KOPT-K1 (cell line): Measurements from ENCODE around the gene CEP112.

Experiments used
- H3K27ac ChIP-seq: fragments of 200-600 bp; sonication (generic); 2 replicates; pipeline ENCODE4 v1.5.1; 2016; ENCODE audit warnings: antibody characterized with exemption, mild to moderate bottlenecking, low read depth, low read length; ENCODE audit not compliant: poor library complexity, severe bottlenecking
- H3K36me3 ChIP-seq: fragments of 200-600 bp; sonication (generic); 2 replicates; pipeline ENCODE4 v1.5.1; 2017; ENCODE audit warnings: antibody characterized with exemption, mild to moderate bottlenecking, low read length, moderate library complexity; ENCODE audit not compliant: insufficient read depth
- H3K9me3 ChIP-seq: fragments of 200-600 bp; sonication (generic); 2 replicates; pipeline ENCODE4 v1.5.1; 2017; ENCODE audit warnings: antibody characterized with exemption, low read length, mild to moderate bottlenecking; ENCODE audit not compliant: insufficient read depth, poor library complexity, severe bottlenecking

CEP112 gene

GRCh38 chr17:66221343-66221742, 29.4 kb upstream of the CEP112 start:
- no peak overlapping the region for H3K27ac ChIP-seq
- no peaks in the 10 kb centered on the region for H3K9me3 ChIP-seq
- H3K36me3 ChIP-seq: no peaks in the 10 kb centered on the region

DNA sequence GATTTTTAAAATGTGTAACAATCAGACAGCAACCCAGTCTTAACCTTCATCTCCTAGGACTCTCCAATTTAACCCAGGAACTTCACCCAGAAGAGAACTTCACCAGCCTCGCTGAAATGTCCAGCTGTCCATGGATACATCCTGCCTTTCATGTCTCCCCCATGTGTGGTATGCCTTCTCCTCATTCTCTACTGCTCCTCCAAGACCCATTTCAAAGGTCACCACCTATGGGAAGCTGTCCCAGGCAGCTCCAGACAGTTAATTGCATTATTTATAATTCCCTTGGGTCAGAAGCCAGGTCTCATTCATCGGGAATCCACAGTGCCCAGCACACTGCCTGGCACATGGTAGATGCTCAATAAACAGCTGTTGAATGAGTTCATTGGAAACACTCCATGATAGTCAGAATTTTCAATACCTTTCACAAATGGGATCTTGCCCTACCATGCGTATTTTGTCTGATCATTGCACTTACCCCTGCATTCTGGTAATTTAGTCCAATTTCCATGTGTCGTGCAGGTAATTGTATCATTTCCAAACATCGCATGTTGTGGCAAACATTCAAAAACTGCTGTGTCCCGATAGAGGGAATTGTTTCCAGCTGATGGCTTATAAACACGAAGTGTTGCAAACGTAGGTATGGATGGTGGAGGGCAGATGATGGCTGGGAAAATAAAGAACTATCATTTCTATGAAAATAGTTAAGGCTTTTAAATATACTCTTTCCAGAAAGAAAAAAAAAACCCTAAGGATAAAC, 28.3 kb upstream of the CEP112 start:
- Histone ChIP-seq H3K36me3 (no peaks in the 10 kb centered on the region), H3K27ac (no peak overlapping the region)

GRCh38 chr17:66215529-66215911, 23.6 kb upstream of the CEP112 start:
- no peaks in the 10 kb centered on the region for H3K36me3 ChIP-seq
- H3K27ac ChIP-seq: no peak overlapping the region
- H3K9me3 ChIP-seq: no peaks in the 10 kb centered on the region

More for the DNA sequence above, 28.3 kb upstream of the CEP112 start:
- H3K9me3 ChIP-seq: no peaks in the 10 kb centered on the region

- Histone ChIP-seq H3K36me3 (no peaks in the 10 kb centered on the region), H3K9me3 (no peaks in the 10 kb centered on the region), H3K27ac (no peak overlapping the region)
Measured at GRCh38 chr17:66214884-66215528, 23.1 kb upstream of the CEP112 start.

DNA sequence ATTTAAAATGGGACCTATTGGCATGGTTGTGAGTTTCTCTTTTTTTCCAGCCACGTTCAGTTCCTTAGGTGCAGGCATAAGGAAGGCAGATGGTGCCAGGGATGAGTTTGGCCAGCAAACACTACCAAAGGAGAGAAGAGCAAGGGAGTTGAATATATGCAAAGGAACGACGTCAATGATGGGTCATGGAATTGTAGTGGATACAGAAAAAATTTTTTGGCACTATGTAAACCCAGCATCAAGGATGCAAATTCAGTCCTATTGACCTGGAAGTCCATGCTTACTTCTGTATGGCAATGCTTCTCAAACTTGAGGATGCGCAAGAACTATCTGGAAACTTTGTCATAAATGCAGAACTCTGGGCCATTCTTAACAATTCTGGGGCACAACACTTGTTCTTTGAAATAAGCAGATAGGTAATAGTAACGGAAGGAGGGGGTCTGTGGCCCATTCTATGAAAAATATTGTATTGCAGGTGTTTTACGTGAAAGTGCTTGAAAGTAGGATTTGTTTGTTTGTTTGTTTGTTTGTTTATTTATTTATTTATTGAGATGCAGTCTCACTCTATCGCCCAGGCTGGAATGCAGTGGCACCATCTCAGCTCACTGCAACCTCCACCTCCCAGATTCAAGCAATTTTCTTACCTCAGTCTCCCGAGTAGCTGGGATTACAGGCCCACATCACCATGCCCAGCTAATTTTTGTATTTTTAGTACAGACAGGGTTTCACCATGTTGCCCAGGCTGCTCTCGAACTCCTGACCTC, 19.3 kb upstream of the CEP112 start:
- Histone ChIP-seq H3K27ac (no peak overlapping the region), H3K36me3 (no peaks in the 10 kb centered on the region), H3K9me3 (no peaks in the 10 kb centered on the region)

DNA sequence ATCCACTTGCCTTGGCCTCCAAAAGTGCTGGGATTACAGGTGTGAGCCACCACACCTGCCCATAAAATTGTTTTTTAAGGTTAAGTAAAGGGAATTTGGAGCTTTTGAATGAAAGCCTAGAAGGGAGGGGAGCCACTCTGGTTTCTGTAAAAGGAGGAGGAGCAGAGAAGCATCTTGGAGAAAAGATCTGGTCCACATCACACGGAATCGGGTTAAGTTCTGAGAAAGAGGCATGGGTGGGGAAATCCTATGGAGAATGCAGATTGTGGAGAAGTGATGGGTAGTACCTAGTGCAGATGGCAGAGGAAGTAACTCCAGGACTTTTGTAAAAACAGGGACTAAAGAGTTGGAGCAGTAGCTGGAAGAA, 18.3 kb upstream of the CEP112 start:
- H3K27ac ChIP-seq: no peak overlapping the region

DNA sequence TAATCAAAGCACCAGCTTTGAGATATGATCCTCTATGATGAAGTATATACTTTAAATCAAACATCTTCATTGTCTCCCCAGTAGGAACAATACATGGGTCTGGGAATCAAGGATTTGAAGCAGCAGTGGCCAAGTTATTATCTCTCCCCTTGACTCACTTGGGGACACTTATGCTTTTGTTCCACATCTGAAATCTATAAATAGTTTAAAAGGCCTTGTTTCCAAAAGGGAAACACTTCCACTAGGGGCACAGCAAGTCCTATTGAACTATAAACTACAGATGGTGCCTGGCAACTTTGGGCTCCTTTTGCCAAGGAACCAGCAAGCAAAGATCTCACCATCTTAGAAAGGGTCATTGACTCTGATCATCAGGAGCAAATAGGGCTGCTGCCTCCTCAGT, 16.0 kb upstream of the CEP112 start:
- no peak overlapping the region for H3K27ac ChIP-seq
- H3K9me3 ChIP-seq: no peaks in the 10 kb centered on the region
- no peaks in the 10 kb centered on the region for H3K36me3 ChIP-seq

More for the DNA sequence above, 18.3 kb upstream of the CEP112 start:
- Histone ChIP-seq H3K9me3 (no peaks in the 10 kb centered on the region), H3K36me3 (no peaks in the 10 kb centered on the region)

GRCh38 chr17:66203274-66204015, 11.5 kb upstream of the CEP112 start:
- no peaks in the 10 kb centered on the region for H3K36me3 ChIP-seq
- H3K9me3 ChIP-seq: no peaks in the 10 kb centered on the region
- no peak overlapping the region for H3K27ac ChIP-seq

DNA sequence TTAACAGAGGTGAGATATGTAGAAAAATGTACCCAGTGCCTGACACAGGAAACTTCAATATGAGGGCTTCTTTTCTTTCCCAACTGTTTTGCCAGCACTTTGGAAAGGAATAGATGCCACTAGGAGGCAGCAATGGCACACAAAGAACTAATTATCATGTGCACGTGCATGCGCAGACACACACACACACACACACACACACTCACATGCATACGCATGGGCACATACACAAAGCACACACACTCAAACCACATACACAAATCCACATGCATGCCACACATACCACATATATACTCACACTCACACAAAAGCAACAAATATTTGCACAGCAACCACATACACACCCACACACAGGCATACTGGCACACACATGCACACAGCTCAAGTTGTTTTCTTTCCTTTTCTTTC, 8.8 kb upstream of the CEP112 start:
- Histone ChIP-seq H3K36me3 (no peaks in the 10 kb centered on the region), H3K27ac (no peak overlapping the region), H3K9me3 (no peaks in the 10 kb centered on the region)

DNA sequence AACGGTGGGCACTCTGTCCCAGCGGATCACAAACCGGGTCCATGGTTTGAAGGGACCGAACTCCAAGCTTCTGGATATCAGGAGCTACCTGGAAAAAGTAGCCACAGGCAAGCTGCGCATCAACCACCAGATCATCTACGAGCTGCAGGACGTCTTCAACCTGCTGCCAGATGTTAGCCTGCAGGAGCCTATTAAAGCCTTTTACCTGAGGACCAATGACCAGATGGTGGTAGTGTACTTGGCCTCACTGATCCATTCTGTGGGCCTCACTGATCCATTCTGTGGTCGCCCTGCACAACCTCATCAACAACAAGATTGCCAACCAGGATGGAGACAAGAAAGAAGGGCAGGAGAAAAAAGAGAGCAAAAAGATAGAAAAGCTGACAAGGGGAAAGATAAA, 6.3 kb upstream of the CEP112 start:
- Histone ChIP-seq H3K27ac (no peak overlapping the region), H3K36me3 (no peaks in the 10 kb centered on the region), H3K9me3 (no peaks in the 10 kb centered on the region)

DNA sequence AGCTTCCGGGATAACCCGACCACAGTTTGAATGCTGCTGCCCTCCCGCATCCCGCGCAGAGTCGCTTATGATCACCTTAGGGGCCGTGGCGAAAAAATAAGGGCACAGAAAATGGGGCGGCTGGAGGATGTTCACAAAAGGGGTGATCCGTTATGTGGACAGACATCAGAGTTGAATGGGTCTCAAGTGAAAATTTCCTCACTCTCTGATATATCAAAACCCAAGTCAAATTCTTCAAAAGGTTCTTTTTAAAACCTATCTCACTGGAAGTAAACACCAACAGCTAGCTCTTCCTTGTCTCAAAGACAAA, 400 bp upstream of the CEP112 start:
- no peaks in the 10 kb centered on the region for H3K36me3 ChIP-seq
- peak overlapping the region; percentile 74 for H3K27ac ChIP-seq

DNA sequence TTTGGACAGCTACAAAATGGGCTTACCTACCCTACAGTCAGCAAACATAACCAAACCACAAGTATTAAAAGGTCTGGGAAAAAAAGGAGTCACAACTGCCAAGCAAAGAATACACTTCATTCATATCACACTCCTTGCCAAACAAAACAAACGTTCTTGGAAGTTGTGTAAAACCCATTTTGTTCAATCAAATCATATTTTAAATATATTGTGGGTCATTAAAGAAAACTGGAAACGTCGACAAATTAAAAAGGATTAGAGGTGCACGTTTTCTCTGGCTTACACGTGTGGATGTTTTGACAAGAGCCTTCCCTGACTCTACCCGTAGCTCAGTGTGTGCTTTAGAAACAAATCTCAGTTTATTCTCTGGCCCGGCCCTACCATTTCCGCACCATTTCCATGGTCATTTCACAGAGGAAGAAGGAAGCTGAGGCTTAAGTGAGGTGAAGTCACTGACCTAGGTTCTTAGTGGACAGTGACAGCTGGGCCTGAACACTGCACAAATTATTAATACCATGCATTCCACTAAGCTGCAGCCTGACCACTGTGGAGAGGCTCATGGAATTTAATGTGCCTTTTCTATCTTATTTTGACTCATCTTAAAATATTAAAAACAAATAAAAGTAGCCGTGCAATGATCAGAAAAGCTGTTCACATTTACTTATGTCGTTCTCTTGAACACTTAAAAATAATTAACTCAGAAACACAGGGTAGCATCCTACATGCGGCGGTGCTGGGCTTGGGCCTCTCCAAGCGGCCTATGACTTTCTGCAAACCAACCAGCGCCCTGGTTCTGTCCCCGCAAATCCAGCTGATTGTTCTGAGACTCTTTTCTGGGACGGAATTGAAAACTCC, 968 bp downstream of the CEP112 start:
- Histone ChIP-seq H3K9me3 (no peaks in the 10 kb centered on the region), H3K27ac (peak overlapping the region; percentile 74), H3K36me3 (no peaks in the 10 kb centered on the region)

More for the DNA sequence above, 400 bp upstream of the CEP112 start:
- no peaks in the 10 kb centered on the region for H3K9me3 ChIP-seq

GRCh38 chr17:66187718-66188117, 4.2 kb downstream of the CEP112 start:
- Histone ChIP-seq H3K27ac (no peak overlapping the region), H3K9me3 (peaks cover 18% of the 10 kb centered on the region), H3K36me3 (no peaks in the 10 kb centered on the region)

GRCh38 chr17:66185862-66186261, 6.1 kb downstream of the CEP112 start:
- Histone ChIP-seq H3K9me3 (peaks cover 18% of the 10 kb centered on the region), H3K36me3 (peaks cover 18% of the 10 kb centered on the region), H3K27ac (no peak overlapping the region)
